IPS DF 6.9 (cell line): ENCODE measurements around the gene HCK.

Experiments
- DNase-seq: peaks from one replicate; pipeline ENCODE4 v3.0.0-alpha.2; 2013; ENCODE audit warnings: low read depth, low spot score
- H3K27ac ChIP-seq: one replicate; pipeline ENCODE4 v1.5.1; 2013; ENCODE audit warnings: low read length, control low read depth
- H3K27me3 ChIP-seq: 2 replicates; pipeline ENCODE4 v1.6.1; 2013; ENCODE audit warnings: mild to moderate bottlenecking, low read length; ENCODE audit not compliant: control insufficient read depth, insufficient read depth
- H3K36me3 ChIP-seq: 2 replicates; pipeline ENCODE4 v1.6.1; 2013; ENCODE audit warnings: low read length; ENCODE audit not compliant: control insufficient read depth, insufficient read depth
- H3K4me1 ChIP-seq: 2 replicates; pipeline ENCODE4 v1.6.1; 2013; ENCODE audit warnings: low read length; ENCODE audit not compliant: control insufficient read depth, insufficient read depth
- H3K4me3 ChIP-seq: 2 replicates; pipeline ENCODE4 v1.5.1; 2013; ENCODE audit warnings: mild to moderate bottlenecking, low read length
- H3K9me3 ChIP-seq: 2 replicates; pipeline ENCODE4 v1.6.1; 2013; ENCODE audit warnings: low read length, inconsistent platforms; ENCODE audit not compliant: control insufficient read depth, insufficient read depth
- WGBS: extraction: QIAGEN DNeasy Blood & Tissue Kit; methylation state at CpG from one replicate; pipeline ENCODE4 v1.1.7; 2013; ENCODE audit warnings: mixed read lengths, missing lambda C conversion rate; ENCODE audit not compliant: insufficient read length, insufficient coverage; 5-methylcytosine and 5-hydroxymethylcytosine counted together

HCK gene

GRCh38 chr20:32057656-32058184 lies 5.7 kb downstream of the HCK start:
- no peak for DNase-seq
- Histone ChIP-seq H3K4me1 (peaks cover 3% of the 10 kb centered on the region; the same call in 1 of the 2 replicates), H3K4me3 (no peak overlapping the region), H3K9me3 (no peaks in the 10 kb centered on the region), H3K27me3 (peaks cover 4% of the 10 kb centered on the region), H3K36me3 (no peaks in the 10 kb centered on the region), H3K27ac (no peak overlapping the region)
- whole genome bisulfite sequencing = no CpG with 5 or more reads among the region's 8 CpGs

- no peaks in the 10 kb centered on the region for H3K4me1 ChIP-seq
- H3K9me3 ChIP-seq = no peaks in the 10 kb centered on the region
- H3K36me3 ChIP-seq = no peaks in the 10 kb centered on the region
- no CpG with 5 or more reads among the region's 1 CpG for WGBS
- H3K4me3 ChIP-seq = no peak overlapping the region
- no peak for DNase-seq
- no peak overlapping the region for H3K27ac ChIP-seq
- no peaks in the 10 kb centered on the region for H3K27me3 ChIP-seq
These were observed 7.1 kb downstream of the HCK start for GRCh38 chr20:32059189-32059588.

GRCh38 chr20:32062776-32063170 lies 10.7 kb downstream of the HCK start:
- DNase-seq = no peak
- no peak overlapping the region for H3K4me3 ChIP-seq
- no peaks in the 10 kb centered on the region for H3K36me3 ChIP-seq
- no peaks in the 10 kb centered on the region for H3K27me3 ChIP-seq
- no peak overlapping the region for H3K27ac ChIP-seq
- H3K4me1 ChIP-seq = no peaks in the 10 kb centered on the region
- no peaks in the 10 kb centered on the region for H3K9me3 ChIP-seq
- WGBS = no CpG with 5 or more reads among the region's 4 CpGs

- no CpG with 5 or more reads among the region's 4 CpGs for WGBS
- Histone ChIP-seq H3K27me3 (no peaks in the 10 kb centered on the region), H3K36me3 (no peaks in the 10 kb centered on the region), H3K4me1 (no peaks in the 10 kb centered on the region), H3K9me3 (no peaks in the 10 kb centered on the region), H3K4me3 (no peak overlapping the region), H3K27ac (no peak overlapping the region)
- no peak for DNase-seq
These were observed 11.7 kb downstream of the HCK start for GRCh38 chr20:32063695-32064094.

- no peak for DNase-seq
- WGBS = no CpG with 5 or more reads among the region's 7 CpGs
- Histone ChIP-seq H3K9me3 (no peaks in the 10 kb centered on the region), H3K4me3 (no peak overlapping the region), H3K4me1 (no peaks in the 10 kb centered on the region), H3K36me3 (no peaks in the 10 kb centered on the region), H3K27ac (no peak overlapping the region), H3K27me3 (no peaks in the 10 kb centered on the region)
These were observed 12.6 kb downstream of the HCK start for GRCh38 chr20:32064667-32065066.

GRCh38 chr20:32067234-32067821 lies 15.3 kb downstream of the HCK start:
- DNase-seq = no peak
- Histone ChIP-seq H3K36me3 (no peaks in the 10 kb centered on the region), H3K9me3 (no peaks in the 10 kb centered on the region), H3K4me1 (no peaks in the 10 kb centered on the region), H3K27me3 (no peaks in the 10 kb centered on the region), H3K27ac (no peak overlapping the region), H3K4me3 (no peak overlapping the region)
- WGBS = no CpG with 5 or more reads among the region's 6 CpGs

- Histone ChIP-seq H3K4me1 (no peaks in the 10 kb centered on the region), H3K36me3 (no peaks in the 10 kb centered on the region), H3K9me3 (no peaks in the 10 kb centered on the region), H3K27me3 (no peaks in the 10 kb centered on the region), H3K27ac (no peak overlapping the region), H3K4me3 (no peak overlapping the region)
- DNase-seq = no peak
- WGBS = no CpG with 5 or more reads among the region's 2 CpGs
These were observed 16.1 kb downstream of the HCK start for GRCh38 chr20:32068174-32068573.

- no peak overlapping the region for H3K4me3 ChIP-seq
These were observed 17.7 kb downstream of the HCK start for GRCh38 chr20:32069711-32070110.

GRCh38 chr20:32070282-32070681 lies 18.2 kb downstream of the HCK start:
- no peaks in the 10 kb centered on the region for H3K27me3 ChIP-seq
- H3K4me1 ChIP-seq = no peaks in the 10 kb centered on the region
- H3K9me3 ChIP-seq = no peaks in the 10 kb centered on the region
- no peaks in the 10 kb centered on the region for H3K36me3 ChIP-seq
- no peak overlapping the region for H3K4me3 ChIP-seq
- DNase-seq = no peak
- no CpG with 5 or more reads among the region's 1 CpG for WGBS
- no peak overlapping the region for H3K27ac ChIP-seq

More at GRCh38 chr20:32069711-32070110, 17.7 kb downstream of the HCK start:
- no peak for DNase-seq
- no peaks in the 10 kb centered on the region for H3K4me1 ChIP-seq
- no peak overlapping the region for H3K27ac ChIP-seq
- no peaks in the 10 kb centered on the region for H3K36me3 ChIP-seq
- no peaks in the 10 kb centered on the region for H3K9me3 ChIP-seq
- H3K27me3 ChIP-seq = no peaks in the 10 kb centered on the region

- Histone ChIP-seq H3K4me3 (no peak overlapping the region), H3K9me3 (no peaks in the 10 kb centered on the region), H3K27ac (no peak overlapping the region), H3K4me1 (no peaks in the 10 kb centered on the region), H3K27me3 (no peaks in the 10 kb centered on the region), H3K36me3 (no peaks in the 10 kb centered on the region)
- no CpG with 5 or more reads among the region's 4 CpGs for WGBS
- DNase-seq = no peak
These were observed 18.7 kb downstream of the HCK start for GRCh38 chr20:32070690-32071213.
